HL-60 (cell line): ENCODE results near the gene PACSIN3.

ENCODE experiments used
- DNase-seq, 2 experiments: peaks; one replicate each; pipeline ENCODE4 v3.0.0-alpha.2; 2010 to 2020; ENCODE audit warnings: low read depth in 1 of 2, low spot score in 1 of 2
- H3K27ac ChIP-seq: fragments of 250-450 bp; sonication (Bioruptor Pico); replicated peaks from 2 replicates; pipeline ENCODE4 v1.5.1; 2020; ENCODE audit warnings: mild to moderate bottlenecking, moderate library complexity
- H3K27me3 ChIP-seq: fragments of 250-450 bp; sonication (Bioruptor Pico); 2 replicates; pipeline ENCODE4 v1.5.1; 2021; ENCODE audit warnings: mild to moderate bottlenecking, moderate library complexity; ENCODE audit not compliant: insufficient read depth, poor library complexity, severe bottlenecking
- H3K4me3 ChIP-seq: replicated peaks from 2 replicates; pipeline ENCODE4 v1.5.1; 2011; ENCODE audit warnings: mild to moderate bottlenecking, control low read depth, low read length; ENCODE audit not compliant: insufficient read depth
- CTCF ChIP-seq: IDR thresholded peaks from one replicate; pipeline ENCODE4 v1.5.1; 2011; ENCODE audit warnings: low read length, control low read depth, inconsistent platforms; ENCODE audit not compliant: insufficient read depth
- GABPA ChIP-seq: IDR thresholded peaks from 2 replicates; pipeline ENCODE4 v1.6.1; 2012; ENCODE audit warnings: low read depth
- POLR2AphosphoS5 ChIP-seq: IDR thresholded peaks from 2 replicates; pipeline ENCODE4 v1.6.1; 2012; ENCODE audit warnings: low read depth
- REST ChIP-seq: IDR thresholded peaks from 2 replicates; pipeline ENCODE4 v1.6.1; 2012; ENCODE audit warnings: low read depth; ENCODE audit not compliant: insufficient replicate concordance
- SPI1 ChIP-seq: IDR thresholded peaks from 2 replicates; pipeline ENCODE4 v1.6.1; 2012; ENCODE audit warnings: low read depth, mild to moderate bottlenecking, borderline replicate concordance

PACSIN3 gene

DNA sequence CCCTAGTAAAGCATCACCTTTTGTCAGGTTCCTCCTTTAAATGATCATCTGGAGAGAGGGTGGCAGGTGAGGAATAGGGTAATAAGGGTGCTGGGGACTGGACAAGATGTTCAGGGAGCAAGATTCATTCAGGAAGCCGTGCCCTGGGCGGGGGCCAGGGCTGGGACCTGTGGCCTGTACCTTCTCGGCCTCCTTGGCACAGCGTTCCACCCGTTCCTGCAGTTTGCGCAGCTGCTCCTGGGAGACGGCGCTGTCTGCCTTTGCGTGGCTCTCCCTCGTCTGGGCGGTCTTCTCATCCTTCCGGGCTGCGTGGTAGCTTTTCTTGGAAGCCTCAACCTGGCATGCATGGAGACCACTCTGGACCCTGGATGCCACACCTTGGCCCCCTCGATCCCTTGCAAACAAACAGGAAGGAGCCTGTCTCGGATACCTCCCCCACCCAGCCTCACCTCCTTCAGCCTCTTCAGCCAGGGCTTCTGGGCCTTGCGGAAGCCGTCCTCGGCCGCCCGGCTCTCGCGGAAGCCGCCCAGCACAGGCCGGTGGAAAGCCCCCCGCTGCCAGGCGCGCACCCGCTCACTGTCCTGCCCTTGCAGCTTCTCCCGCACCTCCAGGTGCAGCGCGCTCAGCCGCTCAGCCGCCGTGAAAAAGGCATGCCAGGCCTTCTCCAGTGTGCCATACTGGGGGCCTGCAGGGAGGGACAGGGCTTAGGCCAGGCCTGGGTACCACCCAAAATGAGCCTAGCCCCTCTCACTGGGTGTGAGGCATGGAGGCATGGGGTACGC is 6.0 kb downstream of the PACSIN3 start:
- no peak for TF ChIP-seq CTCF
- TF ChIP-seq REST, result no peak
- no peak for TF ChIP-seq SPI1
- TF ChIP-seq GABPA, result no peak
- TF ChIP-seq POLR2AphosphoS5, result no peak

DNA sequence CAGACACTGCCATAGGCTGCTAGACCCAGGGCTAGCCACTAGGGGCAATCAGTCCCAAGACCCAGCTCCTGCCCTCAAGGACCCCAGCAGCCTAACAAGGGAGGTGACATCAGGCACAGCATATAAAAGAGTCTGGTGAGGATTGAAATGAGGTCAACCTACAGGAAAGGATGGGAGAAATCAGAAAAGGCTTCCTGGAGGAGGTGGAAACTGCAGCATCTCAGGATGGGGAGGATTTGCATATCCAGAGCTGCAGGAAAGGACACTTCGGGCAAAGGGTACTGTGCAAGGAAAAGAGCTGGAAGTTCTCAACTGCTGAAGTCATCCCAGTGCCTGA is 6.6 kb downstream of the PACSIN3 start:
- no peak overlapping the region for H3K4me3 ChIP-seq
- TF ChIP-seq GABPA (no peak), POLR2AphosphoS5 (no peak), SPI1 (no peak), REST (no peak), CTCF (peak; percentile 79)
- no peak overlapping the region for H3K27ac ChIP-seq
- DNase-seq, result peak in 1 of 2 experiments; percentile 67
- no peaks in the 10 kb centered on the region for H3K27me3 ChIP-seq

More for the DNA sequence above, 6.0 kb downstream of the PACSIN3 start:
- H3K27me3 ChIP-seq, result peaks cover 1% of the 10 kb centered on the region
- DNase-seq, result no peak
- no peak overlapping the region for H3K4me3 ChIP-seq
- no peak overlapping the region for H3K27ac ChIP-seq

DNA sequence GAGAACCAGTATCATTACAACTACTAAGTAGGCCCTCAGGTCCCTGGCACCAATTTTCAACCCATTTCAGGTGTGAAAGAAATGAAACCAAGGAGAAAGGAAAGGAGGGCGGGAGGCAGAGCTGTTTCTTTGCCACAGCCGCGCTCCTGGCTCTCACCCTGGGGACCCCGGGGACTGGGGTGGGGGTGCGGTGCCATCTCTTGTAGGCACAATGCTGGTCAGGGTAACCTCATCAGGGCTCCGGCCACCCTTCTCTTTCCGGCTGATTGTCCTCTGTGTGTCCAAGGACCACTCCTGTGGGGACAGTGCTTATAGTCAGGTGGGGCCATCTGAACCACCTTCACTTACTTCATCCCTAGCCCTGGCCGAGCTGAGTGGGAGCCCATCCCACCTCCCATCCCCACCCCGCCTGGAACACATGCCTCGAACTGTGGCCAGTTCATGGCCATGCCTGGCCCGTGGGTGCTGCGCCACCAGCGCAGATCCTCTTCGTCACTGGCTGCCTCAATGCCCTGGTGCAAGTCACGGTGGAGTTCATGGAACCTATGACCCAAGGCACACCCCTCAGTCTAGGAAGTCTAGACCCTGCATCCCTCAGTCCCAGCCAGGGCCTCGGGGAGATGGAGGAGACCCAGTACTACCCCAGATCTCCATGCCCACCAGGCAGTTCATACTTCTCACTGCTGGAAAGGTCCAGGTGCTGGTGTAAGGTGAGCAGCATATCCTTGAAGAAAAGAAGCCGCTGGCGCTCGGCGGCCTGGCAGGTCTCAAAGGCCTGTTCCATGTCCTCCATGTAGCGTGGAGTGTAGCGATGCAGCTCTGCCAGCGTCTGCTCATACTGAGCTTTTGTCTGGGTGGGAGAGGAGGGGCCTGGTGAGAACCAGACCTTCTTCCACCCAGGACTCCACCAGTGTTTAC is 7.2 kb downstream of the PACSIN3 start:
- DNase-seq, result no peak
- Histone ChIP-seq H3K4me3 (no peak overlapping the region), H3K27ac (no peak overlapping the region), H3K27me3 (no peaks in the 10 kb centered on the region)
- no peak for TF ChIP-seq SPI1
- TF ChIP-seq POLR2AphosphoS5, result no peak
- no peak for TF ChIP-seq REST
- no peak for TF ChIP-seq CTCF
- no peak for TF ChIP-seq GABPA
